Activated T-helper 1 cell treated with Interleukin-2 at 50 U/mL for 16 hours (primary cell): Measurements from ENCODE around the gene ABCA2.
A peak's percentile ranks its signal among the peaks of the same experiment; 100 is the strongest.
"Not testable (repeated sequence)": the region's sequence is repeated elsewhere in the genome, so short reads cannot be mapped to it uniquely, and the experiment has no call there.

Source experiments
- DNase-seq: peaks from one replicate; pipeline ENCODE4 v3.0.0-alpha.2; 2020; ENCODE audit warnings: low read depth

The ABCA2 gene

GRCh38 chr9:137062798-137063197 lies 34.8 kb upstream of the ABCA2 start:
- not testable (repeated sequence) for DNase-seq

GRCh38 chr9:137062384-137062783 lies 34.3 kb upstream of the ABCA2 start:
- no peak for DNase-seq

- no peak for DNase-seq
Observed at GRCh38 chr9:137058521-137059234, 30.6 kb upstream of the ABCA2 start.

- DNase-seq: no peak
Observed at GRCh38 chr9:137057545-137057944, 29.5 kb upstream of the ABCA2 start.

- DNase-seq: no peak
Observed at GRCh38 chr9:137056739-137057415, 28.8 kb upstream of the ABCA2 start.

- DNase-seq: no peak
Observed at GRCh38 chr9:137055385-137056364, 27.6 kb upstream of the ABCA2 start.

- DNase-seq: no peak
Observed at GRCh38 chr9:137054932-137055384, 26.9 kb upstream of the ABCA2 start.

- DNase-seq: peak; percentile 33
Observed at GRCh38 chr9:137053944-137054931, 26.2 kb upstream of the ABCA2 start, which contains the start of gene ENTPD2. ENTPD2 (minus strand) TSS chr9:137054061; CDS start chr9:137053997, 64 bp downstream.

- no peak for DNase-seq
Observed at GRCh38 chr9:137052998-137053943, 25.2 kb upstream of the ABCA2 start.

- no peak for DNase-seq
Observed at GRCh38 chr9:137052293-137052692, 24.3 kb upstream of the ABCA2 start.

GRCh38 chr9:137051145-137051724 lies 23.2 kb upstream of the ABCA2 start:
- no peak for DNase-seq

GRCh38 chr9:137050570-137050969 lies 22.5 kb upstream of the ABCA2 start:
- DNase-seq: no peak

- no peak for DNase-seq
Observed at GRCh38 chr9:137049544-137050449, 21.8 kb upstream of the ABCA2 start.

- DNase-seq: no peak
Observed at GRCh38 chr9:137048655-137049543, 20.9 kb upstream of the ABCA2 start.

GRCh38 chr9:137046088-137046787 lies 18.2 kb upstream of the ABCA2 start, which contains the start of gene NPDC1:
NPDC1 (minus strand) TSS chr9:137046177; CDS start chr9:137045989, 188 bp downstream.
- DNase-seq: peak; percentile 66

- DNase-seq: no peak
Observed at GRCh38 chr9:137045294-137046087, 17.5 kb upstream of the ABCA2 start.
